ENCODE data around the gene SHISA5.
"Not testable (repeated sequence)": the region's sequence is repeated elsewhere in the genome, so short reads cannot be mapped to it uniquely, and the experiment has no call there.

Gene SHISA5

DNA sequence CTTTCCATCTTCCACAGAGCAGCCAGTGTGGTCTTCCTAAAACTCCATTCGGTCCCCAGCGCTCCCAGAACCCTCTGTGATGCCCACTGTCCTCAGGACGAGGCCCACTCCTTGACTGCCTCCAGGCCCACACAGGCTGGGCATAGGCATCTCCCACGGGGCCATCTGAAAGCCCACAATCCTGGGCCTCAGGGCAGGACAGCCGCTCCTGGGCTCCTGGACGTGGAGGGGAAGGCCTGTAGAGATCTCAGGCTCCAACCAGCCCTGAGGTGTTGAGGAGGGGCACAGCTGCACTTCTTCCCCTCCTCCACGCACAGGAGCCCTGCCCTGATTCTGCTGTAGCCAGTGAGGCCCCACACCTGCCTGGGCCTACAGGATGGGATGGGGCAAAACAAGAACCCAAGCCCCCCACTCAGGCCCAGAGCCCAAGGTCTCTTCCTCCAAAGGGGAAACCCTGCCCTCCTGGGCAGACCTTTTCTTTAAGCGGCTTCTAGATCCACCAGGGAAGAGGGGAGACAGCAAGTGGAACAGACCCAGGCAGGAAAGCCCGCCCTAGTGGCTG lies 25.9 kb downstream of the SHISA5 start:
- DNase-seq (ENCODE audit: low spot score) = no peak

DNA sequence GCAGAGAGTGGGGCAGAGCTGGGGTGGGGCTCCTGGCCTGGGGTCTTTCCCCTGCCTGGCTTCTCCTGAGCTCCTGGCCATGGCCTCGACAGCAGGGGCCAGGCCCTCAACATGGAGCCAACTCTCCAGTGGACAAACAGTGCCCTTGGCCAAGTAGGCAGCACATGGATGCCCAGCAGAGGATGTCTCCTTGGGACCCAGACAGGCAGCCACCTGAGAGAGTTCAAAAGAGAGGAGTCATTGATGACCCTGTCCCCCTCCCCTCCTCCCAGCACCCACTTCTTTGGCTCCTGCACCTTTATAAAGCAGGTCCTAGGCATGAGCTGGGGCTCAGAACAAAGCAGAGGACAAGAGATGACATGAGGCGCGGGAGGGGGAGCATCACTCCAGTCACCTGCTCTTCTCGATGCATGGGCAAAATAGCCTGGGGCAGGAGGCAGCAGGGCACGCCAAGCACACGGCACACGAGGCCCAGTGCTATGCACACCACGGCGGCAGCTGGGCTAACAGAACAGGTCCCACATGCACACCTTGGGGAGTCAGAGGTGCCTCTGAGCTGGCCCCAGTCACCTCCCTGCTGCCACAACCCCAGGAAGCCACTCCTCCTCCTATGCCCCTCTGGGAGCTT lies 27.4 kb downstream of the SHISA5 start:
- no peak for DNase-seq (ENCODE audit: low spot score)

DNA sequence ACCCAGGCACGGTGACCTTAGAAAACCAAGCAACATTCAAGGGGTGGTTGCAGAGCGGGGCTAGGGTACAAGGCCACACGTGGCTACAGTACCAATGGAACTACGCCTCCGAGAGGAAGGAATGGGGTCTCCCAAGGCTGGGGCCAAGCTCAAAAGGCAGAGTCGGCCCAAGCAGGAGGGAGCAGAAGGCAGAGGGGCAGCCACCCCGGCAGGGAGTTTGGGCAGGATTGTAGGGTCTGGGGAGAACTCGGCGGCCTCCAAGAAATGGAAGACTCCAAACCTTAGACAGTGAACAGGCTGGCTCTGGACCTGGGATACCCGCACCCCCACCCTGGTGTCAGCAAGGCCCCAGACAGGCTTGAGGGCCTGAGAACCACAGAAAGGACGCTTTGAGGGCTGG lies 28.8 kb downstream of the SHISA5 start:
- DNase-seq (ENCODE audit: low spot score) = no peak

DNA sequence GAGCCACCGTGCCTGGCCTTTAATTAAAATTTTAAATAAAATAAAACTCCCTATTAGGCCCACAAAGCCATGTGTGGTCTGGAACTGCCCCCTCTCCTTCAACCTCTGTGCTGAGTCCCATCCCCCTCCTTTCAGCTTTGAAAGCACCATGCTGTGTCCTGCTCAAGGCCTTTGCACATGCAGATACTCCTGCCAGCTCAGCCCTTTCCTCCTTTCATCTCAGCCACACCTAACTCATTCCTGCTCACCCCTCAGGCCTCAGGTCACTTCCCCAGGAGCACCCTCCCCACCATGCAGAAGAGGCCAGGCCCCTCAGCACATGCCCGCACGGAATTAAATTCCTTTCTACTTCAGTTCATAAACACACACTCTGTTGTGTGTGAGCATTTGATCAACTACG lies 29.4 kb downstream of the SHISA5 start:
- DNase-seq (ENCODE audit: low spot score) = no peak

DNA sequence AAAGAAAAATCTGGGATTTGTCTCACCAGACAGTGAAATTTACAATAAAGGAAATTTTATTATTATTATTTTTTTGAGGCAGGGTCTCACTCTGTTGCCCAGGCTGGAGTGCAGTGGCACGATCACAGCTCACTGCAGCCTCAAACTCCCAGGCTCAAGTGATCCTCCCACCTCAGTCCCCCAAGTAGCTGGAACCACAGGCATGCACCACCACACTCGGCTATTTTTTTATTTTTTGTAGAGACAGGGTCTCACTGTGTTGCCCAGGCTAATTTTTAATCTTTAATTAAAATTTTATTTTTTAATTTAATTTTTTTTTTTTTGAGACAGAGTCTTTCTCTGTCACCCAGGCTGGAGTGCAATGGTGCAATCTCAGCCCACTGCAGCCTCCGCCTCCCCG lies 29.9 kb downstream of the SHISA5 start:
- not testable (repeated sequence) for DNase-seq (ENCODE audit: low spot score)

DNA sequence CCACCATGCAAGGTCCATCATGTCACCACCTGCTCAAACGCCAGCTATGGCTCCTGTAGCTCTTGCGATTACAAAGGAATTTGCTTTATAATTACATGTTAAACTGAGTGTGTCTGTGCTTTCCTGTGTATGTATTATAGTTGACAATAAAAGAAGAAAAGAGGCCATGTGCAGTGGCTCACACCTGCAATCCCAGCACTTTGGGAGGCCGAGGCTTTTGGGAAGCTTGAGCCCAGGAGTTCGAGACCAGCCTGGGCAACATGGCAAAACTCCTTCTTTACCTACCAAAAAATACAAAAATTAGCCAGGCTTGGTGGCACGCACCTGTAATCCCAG lies 30.4 kb downstream of the SHISA5 start:
- DNase-seq (ENCODE audit: low spot score) = no peak

DNA sequence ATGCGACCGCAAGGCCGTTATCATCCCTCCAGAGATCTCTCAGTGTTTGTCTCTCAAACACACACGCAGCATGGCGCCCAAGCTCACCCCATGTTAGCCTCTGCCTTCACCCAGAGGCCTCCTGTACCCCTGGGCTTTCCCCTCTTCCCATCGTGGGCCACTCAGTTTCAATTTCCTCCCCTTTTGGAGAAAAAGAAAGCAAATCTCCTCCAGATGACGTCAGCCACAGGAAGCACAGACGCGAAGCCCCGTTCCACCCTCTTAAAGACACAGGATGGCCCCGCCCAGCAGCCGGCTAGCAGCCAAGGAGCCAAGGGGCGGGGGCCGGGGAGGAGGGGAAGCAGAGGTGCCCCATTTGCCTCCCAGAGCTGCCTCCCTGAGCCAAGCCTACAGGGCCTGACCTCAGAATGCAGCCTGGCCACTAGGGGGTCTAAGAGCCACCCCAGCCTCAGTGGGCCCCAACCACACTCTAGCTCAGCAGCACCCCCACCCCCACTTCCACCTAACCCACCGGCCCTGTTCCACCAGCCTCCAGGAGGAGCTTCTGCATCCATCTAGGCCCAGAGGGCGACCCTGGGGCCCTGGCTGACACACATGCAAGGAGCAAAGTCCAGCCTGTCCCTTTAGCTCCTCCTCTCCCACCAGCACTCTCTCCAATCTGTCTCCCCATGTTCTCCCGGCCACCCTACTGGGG lies 30.9 kb downstream of the SHISA5 start:
- peak; percentile 96 for DNase-seq (ENCODE audit: low spot score)

DNA sequence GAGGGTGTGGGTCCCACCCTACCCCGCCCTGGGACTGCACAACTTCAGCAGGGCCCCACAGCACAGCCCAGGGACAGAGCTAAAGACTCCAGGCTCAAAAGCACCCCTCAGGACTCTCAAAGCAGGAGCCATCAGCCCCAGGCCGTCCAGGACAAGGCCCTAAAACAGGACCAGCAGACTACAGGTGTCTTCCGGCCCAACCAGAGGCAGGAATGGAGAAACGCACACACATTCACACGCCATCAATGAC lies 31.4 kb downstream of the SHISA5 start:
- DNase-seq (ENCODE audit: low spot score) = no peak

DNA sequence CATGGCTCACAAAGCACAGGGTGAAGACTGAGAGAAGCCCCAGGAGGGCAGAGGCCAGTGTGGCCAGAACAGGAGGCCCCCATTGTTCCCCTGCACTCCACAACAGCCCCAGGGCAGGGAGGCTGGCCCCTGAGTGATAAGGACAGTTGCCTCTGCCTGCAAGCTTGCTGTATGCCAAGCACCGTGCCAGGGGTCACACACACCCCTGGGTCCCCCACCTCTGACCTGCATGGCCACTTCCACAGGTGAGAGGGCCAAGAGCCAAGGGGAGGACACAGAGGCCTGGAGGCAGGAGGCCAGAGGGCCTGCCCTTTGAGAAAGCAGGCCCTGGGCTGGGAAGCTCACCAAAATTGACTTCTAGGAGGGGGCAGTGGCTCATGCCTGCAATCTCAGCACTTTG lies 33.7 kb downstream of the SHISA5 start:
- DNase-seq (ENCODE audit: low spot score) = no peak

DNA sequence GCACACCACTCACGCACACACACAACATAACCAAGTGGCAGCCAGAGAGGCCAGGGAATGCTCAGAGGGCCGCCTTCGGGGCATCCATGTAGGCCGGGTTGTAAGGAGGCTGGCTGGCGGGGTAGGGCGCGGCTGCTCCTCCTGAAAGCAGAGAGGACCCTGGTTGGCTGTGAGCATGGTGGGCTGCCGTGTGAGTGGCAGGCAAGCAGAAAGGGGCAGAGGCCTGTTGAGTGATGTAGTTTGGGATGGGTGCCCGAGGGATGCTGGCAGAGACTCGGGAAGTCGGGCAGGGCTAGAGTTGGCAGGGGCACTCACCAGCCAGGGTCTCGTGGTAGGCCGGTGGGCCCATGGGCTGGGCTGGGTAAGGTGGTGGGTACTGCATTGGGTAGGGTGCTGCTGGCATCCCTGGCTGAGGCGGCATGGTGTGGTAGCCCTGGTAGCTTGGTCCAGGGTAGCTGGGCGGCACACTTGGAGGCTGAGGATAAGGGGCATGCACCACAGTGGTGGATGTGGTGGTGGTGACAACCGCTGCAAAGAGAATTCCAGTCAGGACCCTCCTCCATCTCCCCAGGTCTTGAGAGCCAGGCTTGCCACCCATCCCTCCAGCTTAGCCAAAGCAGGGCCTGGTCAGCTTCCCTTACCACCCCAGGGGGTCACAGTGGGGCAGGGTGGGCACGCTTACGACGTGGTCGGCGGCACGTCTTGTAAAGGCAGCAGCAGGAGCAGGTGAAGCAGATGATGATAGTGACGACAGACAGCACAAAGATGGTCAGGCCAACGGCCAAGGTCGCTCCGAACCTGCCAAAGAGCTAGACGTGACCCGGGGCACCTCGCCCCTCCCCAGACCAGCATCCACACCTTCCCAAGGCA lies 34.7 kb downstream of the SHISA5 start:
- DNase-seq (ENCODE audit: low spot score) = no peak

DNA sequence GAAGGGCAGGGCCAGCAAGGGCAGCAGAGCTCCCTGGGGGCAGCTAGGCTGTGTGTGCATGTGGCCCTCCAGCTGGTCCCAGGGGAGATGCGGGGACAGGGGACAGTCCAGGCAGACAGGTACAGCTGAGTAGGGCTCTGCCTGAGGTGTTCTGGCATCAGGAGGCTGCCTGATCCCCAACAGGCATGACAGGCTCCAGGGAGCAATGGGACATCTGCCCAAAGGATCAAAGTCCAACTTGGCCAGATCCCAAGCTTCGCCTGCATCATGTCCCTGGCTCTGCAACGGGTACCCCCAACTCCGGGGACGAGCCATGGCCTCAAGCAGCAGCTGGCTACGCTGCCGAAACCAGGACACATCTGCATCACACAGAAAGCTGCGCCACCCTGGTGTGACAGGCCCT lies 35.6 kb downstream of the SHISA5 start:
- no peak for DNase-seq (ENCODE audit: low spot score)

DNA sequence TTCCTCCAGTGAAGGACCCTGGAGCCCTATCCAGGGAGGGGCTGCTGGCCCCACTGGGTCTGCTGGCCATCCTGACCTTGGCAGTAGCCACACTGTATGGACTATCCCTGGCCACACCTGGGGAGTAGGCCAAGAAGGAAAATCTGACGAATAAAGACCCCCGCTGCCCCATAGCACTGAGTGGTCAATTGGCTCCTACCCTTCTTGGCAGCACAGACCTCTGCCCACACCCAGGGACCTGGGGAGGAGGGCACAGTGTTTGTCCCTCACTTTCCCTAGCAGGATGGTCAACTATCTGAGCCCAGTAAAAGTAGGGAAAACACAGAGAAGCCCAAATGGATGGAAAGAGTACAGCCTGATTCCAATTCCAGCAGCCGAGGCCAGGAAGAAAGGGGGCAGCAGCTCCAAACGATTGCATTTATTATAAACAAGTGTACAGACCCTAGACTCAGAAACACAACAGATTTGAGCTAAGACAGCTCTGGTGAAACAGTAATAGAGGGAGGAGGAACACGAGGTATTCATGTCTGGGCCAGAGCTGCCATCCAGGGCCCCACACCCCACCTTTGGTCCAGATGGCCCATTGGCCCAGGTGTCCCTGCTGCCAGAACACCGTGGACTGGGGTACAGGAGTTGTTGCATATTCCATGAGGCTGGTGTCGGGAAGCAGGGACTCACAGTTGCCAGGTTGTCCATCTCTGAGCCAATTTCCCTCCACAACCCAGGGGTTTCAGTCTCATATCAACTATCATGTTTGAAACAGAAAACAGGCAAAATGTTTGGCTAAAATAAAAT lies 36.3 kb downstream of the SHISA5 start:
- no peak for DNase-seq (ENCODE audit: low spot score)

DNA sequence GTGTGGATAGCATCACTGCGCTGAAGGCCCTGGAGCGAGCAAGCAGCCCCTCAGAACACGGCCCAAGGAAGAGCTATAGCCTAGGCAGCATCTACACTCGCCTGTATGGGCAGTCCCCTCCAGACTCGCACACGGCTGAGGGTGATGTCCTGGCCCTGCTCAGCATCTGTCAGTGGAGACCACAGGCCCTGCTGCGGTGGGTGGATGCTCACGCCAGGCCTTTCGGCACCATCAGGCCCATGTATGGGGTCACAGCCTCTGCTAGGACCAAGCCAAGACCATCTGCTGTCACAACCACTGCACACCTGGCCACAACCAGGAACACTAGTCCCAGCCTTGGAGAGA lies 36.9 kb downstream of the SHISA5 start:
- DNase-seq (ENCODE audit: low spot score) = no peak

DNA sequence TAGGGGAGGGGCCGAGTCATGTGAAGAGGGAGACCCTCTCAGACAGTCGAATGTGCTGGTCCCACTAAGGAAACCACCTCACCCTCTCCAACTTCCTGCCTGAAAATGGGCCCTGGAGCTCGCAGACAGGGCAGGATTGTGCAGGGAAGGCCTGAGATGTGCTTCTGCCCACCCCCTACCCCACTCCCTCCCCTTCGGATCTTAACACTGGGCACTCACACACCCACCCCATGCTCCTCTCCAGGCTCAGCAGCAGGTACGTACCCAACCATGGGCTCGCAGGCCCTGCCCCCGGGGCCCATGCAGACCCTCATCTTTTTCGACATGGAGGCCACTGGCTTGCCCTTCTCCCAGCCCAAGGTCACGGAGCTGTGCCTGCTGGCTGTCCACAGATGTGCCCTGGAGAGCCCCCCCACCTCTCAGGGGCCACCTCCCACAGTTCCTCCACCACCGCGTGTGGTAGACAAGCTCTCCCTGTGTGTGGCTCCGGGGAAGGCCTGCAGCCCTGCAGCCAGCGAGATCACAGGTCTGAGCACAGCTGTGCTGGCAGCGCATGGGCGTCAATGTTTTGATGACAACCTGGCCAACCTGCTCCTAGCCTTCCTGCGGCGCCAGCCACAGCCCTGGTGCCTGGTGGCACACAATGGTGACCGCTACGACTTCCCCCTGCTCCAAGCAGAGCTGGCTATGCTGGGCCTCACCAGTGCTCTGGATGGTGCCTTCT lies 37.4 kb downstream of the SHISA5 start:
- peak; percentile 6 for DNase-seq (ENCODE audit: low spot score)

DNA sequence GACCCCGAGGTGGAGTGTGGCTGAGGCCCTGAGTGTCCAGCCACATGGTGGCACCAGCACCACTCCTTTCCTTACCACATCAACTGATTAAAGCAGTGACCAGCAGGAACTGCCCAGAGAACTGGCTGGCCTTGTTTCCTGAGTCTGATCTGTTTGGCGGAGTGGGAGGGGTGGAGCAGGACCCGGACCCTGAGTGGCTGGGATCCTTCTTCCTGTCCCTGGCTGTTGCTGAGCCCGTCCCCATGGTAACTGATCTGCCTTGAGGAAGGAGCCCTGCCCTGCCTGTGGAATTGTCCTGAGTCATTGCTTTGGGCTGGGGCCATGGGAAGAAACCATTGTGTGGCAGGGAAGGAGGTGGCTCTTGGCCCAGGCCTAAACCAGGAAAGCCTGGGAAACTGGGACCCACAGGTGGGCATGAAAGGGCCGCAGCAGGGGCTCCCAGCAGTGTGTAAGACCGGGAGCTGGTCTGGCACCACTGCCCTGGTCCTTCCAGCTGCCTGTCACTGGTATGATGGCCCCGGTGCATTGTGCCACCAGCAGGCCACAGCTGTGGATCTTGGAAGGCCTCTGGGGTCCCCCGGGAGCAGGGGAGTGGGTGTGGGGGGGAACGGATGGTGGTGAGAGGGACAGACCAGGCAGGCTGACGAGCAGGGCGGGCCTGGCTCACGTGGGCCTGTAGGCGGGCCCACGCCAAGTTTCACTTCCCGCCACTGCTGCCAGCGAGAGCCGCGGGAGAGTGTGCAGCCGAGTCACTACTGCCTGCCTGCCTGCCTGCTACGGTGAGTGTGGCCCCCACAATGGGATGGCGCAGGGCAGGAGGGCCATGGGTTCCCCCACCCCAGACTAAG lies 38.2 kb downstream of the SHISA5 start:
- peak; percentile 87 for DNase-seq (ENCODE audit: low spot score)

DNA sequence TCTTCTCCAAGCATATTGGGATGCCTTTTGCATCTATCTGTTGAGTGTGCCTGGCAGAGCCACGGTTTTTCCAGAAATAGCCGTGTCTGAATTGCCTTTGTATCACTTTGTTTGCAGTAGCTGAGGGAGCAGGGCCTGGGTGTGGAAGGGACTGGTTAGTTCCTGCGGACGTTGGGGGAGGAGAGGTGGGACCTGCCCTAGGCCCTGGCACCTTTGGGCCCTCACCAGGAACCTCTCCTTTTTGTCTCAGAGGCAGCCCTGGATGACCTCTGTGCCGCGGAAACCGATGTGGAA lies 38.8 kb downstream of the SHISA5 start:
- DNase-seq (ENCODE audit: low spot score) = no peak

DNA sequence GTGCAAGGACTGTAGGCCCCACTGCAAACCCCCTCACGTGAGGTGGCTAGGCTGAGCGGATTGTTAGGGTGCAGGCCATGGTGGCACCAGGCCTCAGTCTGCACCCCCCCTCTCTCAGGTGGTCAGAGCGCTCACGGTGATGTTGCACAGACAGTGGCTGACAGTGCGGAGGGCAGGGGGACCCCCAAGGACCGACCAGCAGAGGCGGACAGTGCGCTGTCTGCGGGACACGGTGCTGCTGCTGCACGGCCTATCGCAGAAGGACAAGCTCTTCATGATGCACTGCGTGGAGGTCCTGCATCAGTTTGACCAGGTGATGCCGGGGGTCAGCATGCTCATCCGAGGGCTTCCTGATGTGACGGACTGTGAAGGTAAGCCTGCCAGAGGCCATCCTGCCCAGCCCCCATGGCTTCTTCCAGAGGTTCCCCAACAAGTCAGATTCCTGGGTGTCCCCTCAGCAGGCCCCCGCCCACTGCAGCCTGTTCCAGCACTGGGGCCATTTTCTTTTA lies 39.2 kb downstream of the SHISA5 start:
- no peak for DNase-seq (ENCODE audit: low spot score)

DNA sequence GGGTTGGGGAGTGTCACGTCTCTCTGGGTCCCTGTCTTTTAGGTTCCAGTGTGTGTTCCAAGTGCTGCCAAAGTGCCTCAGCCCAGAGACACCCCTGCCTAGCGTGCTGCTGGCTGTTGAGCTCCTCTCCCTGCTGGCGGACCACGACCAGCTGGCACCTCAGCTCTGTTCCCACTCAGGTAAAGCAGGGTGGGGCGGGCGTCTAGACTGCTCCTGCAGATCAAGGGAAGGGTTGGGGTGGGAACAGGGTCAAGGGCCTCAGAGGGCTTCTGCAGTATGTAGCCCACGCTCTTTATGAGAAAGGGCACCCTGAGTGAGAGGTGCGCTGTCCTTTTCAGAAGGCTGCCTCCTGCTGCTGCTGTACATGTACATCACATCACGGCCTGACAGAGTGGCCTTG lies 40.3 kb downstream of the SHISA5 start:
- DNase-seq (ENCODE audit: low spot score) = no peak

DNA sequence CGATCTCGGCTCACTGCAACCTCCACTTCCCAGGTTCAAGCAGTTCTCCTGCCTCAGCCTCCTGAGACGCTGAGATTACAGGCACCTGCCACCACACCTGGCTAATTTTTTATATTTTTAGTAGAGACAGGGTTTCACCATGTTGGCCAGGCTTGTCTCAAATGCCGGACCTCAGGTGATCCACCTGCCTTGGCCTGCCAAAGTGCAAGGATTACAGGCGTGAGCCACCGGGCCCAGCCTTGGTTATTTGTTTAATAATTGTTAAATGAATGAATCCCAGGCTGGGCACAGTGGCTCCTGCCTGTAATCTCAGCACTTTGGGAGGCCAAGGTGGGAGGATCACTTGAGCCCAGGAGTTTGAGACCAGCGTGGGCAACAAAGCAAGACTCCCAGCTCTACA lies 42.2 kb downstream of the SHISA5 start:
- not testable (repeated sequence) for DNase-seq (ENCODE audit: low spot score)

DNA sequence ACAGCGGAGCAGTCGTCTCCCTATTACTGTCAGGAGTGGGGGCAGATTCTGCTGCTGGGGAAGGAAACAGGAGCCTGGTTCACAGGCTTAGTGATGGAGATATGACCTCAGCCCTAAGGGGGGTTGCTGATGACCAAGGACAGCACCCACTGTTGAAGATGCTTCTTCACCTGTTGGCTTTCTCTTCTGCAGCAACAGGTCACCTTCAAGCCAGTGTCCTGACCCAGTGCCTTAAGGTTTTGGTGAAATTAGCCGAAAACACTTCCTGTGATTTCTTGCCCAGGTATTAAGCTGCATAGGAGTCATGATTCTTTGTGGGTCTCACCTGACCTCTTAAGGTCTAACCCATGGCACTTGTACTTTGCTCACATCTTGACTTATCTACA lies 43.5 kb downstream of the SHISA5 start:
- DNase-seq (ENCODE audit: low spot score) = no peak
